Skeletal muscle tissue (tissue), 4 donors: ENCODE measurements around the gene MYH7. TPM values are rescaled to one million over a fixed set of nuclear protein-coding genes. Genes with fewer than 3 reads are reported as not detected.
"Not testable (repeated sequence)": the region's sequence is repeated elsewhere in the genome, so short reads cannot be mapped to it uniquely, and the experiment has no call there.

Experiments
- H3K27ac ChIP-seq: one replicate; pipeline ENCODE4 v1.7.0; 2013; ENCODE audit warnings: mild to moderate bottlenecking, low read depth, low read length, inconsistent platforms
- H3K27me3 ChIP-seq, 3 donors: one replicate each; pipeline ENCODE4 v1.7.0; 2013; ENCODE audit warnings: low read length in 3 of 3; ENCODE audit not compliant: control insufficient read depth in 3 of 3, insufficient read depth in 3 of 3
- H3K36me3 ChIP-seq, 3 donors: one replicate each; pipeline ENCODE4 v1.7.0; 2013; ENCODE audit warnings: low read length in 3 of 3; ENCODE audit not compliant: control insufficient read depth in 3 of 3, insufficient read depth in 3 of 3
- H3K4me1 ChIP-seq, 3 donors: one replicate each; pipeline ENCODE4 v1.7.0; 2013; ENCODE audit warnings: low read length in 3 of 3, mild to moderate bottlenecking in 3 of 3; ENCODE audit not compliant: control insufficient read depth in 3 of 3, insufficient read depth in 3 of 3
- H3K4me3 ChIP-seq, 3 donors: one replicate each; pipeline ENCODE4 v1.7.0; 2013; ENCODE audit warnings: low read length in 3 of 3
- H3K9ac ChIP-seq, 3 donors: one replicate each; pipeline ENCODE4 v1.7.0; 2013; ENCODE audit warnings: low read length in 3 of 3, mild to moderate bottlenecking in 3 of 3, moderate library complexity in 2 of 3, low read depth in 1 of 3
- H3K9me3 ChIP-seq, 3 donors: one replicate each; pipeline ENCODE4 v1.7.0; 2013; ENCODE audit warnings: low read length in 3 of 3; ENCODE audit not compliant: control insufficient read depth in 3 of 3
- total RNA-seq: library from RNA; depleted of rRNA; stranded (reverse); fragments of >200 nt; gene quantifications from one replicate; pipeline ENCODE4 v1.2.3, GENCODE V29; 2014
- donor health status: Osteomylitis.

The MYH7 gene
- total RNA-seq, 1 donor from 2014 or later, result 426 TPM

DNA sequence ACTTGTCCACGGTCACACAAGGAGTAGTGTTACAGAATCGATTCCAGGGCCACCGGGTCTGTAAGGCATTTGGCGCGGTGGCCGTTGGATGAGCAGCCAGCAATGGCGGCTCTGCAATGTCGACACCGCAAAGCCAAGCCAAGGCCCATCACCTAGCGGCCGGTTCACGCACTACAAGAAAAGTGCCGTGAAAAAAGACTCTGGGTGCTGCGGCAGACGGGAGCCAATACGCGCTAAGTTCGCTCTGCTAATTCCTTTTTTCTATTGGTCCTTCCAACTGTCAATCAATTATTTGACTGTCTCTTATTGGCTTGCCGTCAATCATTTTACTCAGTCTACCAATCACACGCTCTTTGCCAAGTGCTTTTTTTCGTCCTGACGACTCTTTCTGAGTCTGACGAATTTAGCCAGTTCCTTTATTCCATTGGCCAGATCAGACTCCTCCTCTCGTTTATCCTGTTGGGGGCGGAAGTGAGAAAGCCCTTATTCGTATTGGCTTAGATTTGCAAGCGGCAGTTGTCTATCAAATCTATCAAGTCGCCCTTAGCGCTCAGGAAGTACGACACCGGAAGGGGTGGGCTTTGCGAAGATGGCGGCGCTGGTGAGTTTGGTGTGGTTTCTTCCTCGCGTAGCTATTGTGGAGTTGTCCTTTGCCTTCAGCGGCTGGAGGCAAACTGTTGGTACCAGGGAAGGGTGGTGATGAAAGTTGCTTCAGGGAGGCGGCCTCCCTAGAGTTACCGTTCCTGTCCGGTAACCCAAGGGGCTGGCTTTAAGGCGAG, 33.9 kb upstream of the MYH7 start, which contains the start of gene NGDN:
NGDN (plus strand) TSS at position 577 of the 779 bp plus-strand sequence; CDS start at position 590, 13 bp downstream.
- H3K4me3 ChIP-seq, result peak within 1 kb of the TSS; percentile 91 to 100 (median 99)
- no peaks in the 10 kb centered on the region for H3K9me3 ChIP-seq
- H3K4me1 ChIP-seq, result peaks cover 5 to 10% (median 9%) of the 10 kb centered on the region in 3 donors
- H3K36me3 ChIP-seq, result peaks cover 11 to 24% (median 20%) of the 10 kb centered on the region in 3 donors
- peak within 1 kb of the TSS; percentile 86 to 98 (median 97) for H3K9ac ChIP-seq
- peak within 1 kb of the TSS; percentile 81 for H3K27ac ChIP-seq
- no peaks in the 10 kb centered on the region for H3K27me3 ChIP-seq

DNA sequence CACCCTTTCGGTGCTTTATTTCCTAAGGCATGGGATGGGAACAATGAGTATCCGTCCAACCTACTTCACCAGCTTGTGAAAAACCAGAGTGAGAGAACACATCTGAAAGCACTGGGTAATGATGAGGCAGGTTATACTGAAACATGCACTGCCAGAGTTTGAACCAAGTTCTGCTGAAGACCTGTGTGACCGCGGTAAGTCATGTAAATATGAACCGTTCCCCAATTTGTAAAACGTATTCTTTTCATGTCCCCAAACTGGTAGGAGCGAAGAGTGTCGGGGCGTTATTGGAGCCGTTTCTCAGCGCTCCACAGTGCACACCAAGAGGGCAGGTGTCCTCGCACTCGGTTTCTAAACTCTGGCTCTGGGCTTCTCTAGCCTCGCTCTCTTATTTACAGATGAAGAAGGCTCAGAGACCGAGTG, 33.3 kb upstream of the MYH7 start:
- Histone ChIP-seq H3K9me3 (no peaks in the 10 kb centered on the region), H3K9ac (peak overlapping the region; percentile 50 to 82 (median 68)), H3K4me1 (peaks cover 5 to 10% (median 9%) of the 10 kb centered on the region in 3 donors), H3K36me3 (peaks cover 8 to 17% (median 16%) of the 10 kb centered on the region in 3 donors), H3K4me3 (peak overlapping the region; percentile 61 to 82 (median 79)), H3K27ac (peak overlapping the region; percentile 81), H3K27me3 (no peaks in the 10 kb centered on the region)

DNA sequence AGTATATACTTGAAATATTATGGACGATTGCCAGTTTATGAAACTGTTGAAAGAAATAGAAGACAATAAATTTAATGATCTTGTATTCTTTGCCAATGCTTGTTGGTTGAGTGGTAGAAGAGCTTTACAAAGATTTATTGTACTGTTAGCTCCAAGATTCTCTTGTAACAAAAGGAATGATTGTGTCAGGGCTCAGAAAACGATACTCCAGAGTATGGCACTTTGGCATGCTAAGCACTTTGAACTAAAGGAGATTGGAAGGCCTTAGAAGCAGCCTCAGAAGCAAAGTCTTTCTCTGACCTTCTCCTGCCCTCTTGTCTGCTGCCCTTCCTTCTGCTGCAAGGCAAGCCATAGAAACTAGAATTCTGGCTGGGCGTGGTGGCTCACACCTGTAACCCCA, 29.8 kb upstream of the MYH7 start:
- Histone ChIP-seq H3K4me3 (no peak overlapping the region), H3K9me3 (no peaks in the 10 kb centered on the region), H3K27ac (no peak overlapping the region), H3K9ac (no peak overlapping the region), H3K36me3 (no peaks in the 10 kb centered on the region), H3K27me3 (no peaks in the 10 kb centered on the region), H3K4me1 (peaks cover 3 to 5% (median 5%) of the 10 kb centered on the region in 3 donors)

DNA sequence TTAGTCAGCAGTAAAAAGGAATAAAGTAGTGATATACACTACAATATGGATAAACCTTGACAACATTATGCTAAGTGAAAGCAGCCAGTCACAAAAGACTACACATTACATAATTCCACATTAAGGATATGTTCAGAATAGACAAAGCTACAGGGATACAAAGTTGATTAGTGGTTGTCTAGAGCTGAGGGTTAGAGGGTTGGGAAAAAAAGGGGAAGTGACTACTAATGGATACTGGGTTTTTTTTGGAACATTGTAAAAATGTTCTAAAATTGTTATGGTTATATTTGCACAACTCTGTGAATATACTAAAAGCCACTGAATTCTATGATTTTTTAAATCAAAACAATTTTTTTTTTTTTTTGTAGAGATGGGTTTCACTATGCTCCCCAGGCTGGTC, 29.2 kb upstream of the MYH7 start:
- H3K27me3 ChIP-seq, result no peaks in the 10 kb centered on the region
- no peak overlapping the region for H3K27ac ChIP-seq
- no peaks in the 10 kb centered on the region for H3K36me3 ChIP-seq
- H3K4me1 ChIP-seq, result peaks cover 0 to 2% (median 0%) of the 10 kb centered on the region in 3 donors
- H3K9ac ChIP-seq, result no peak overlapping the region
- no peak overlapping the region for H3K4me3 ChIP-seq
- H3K9me3 ChIP-seq, result no peaks in the 10 kb centered on the region

DNA sequence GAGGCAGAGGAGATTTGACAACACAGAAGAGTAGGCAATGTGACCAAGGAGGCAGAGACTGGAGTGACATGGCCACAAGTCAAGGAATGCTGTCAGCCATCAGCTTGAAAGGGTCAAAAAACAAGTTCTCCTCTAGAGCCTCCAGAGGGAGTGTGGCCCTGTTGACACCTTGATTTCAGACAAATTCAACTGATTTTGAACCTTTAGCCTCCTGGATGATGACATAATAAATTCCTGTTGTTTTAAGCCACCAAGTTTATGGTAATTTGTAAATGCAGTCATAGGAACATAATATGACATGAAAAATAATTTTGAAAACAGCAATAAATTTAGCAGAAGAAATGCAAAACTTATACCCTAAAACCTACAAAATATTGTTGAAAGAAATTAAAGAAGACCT, 25.5 kb upstream of the MYH7 start:
- H3K4me1 ChIP-seq, result no peaks in the 10 kb centered on the region
- no peak overlapping the region for H3K27ac ChIP-seq
- H3K4me3 ChIP-seq, result no peak overlapping the region
- H3K9ac ChIP-seq, result no peak overlapping the region
- no peaks in the 10 kb centered on the region for H3K9me3 ChIP-seq
- H3K27me3 ChIP-seq, result peaks cover 0 to 4% (median 0%) of the 10 kb centered on the region in 3 donors
- no peaks in the 10 kb centered on the region for H3K36me3 ChIP-seq

DNA sequence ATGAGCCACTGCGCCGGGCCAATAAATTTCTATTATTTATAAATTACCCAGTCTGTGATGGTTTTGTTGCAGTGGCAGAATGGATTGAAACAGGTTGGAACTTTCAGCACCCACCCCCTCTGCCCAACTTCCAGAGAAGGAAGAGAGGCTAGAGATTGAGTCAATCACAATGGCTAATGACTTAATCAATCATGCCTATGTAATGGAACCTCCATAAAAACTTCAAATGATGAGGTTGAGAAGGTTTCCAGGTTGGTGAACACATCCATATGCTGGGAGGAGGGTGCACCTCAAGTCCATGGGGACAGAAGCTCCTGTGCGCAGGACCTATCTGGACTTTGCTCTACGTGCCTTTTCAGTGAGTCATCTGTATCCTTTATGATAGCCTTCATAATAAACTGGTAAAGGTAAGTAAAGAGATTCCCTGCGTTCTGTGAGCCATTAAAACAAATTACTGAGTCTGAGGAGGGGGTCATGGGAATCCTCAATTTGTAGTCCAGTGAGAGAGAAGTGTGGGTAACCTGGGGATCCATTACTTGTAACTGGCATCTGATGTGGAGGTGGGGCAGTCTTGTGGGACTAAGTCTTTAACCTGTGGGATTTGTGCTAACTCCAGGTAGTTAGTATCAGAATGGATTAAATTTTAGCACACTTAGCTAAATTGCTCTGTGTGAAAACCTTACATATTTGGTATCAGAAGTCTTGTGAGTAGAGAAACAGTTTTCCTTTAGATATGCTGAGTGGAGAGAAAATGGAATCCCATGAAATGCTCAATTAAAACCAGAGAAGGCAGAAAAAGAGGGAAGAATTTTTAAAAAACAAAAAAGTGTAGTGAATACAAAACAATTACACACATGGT, 22.4 kb upstream of the MYH7 start:
- no peak overlapping the region for H3K4me3 ChIP-seq
- H3K4me1 ChIP-seq, result no peaks in the 10 kb centered on the region
- no peaks in the 10 kb centered on the region for H3K9me3 ChIP-seq
- H3K27me3 ChIP-seq, result peaks cover 0 to 4% (median 0%) of the 10 kb centered on the region in 3 donors
- H3K36me3 ChIP-seq, result no peaks in the 10 kb centered on the region
- H3K9ac ChIP-seq, result no peak overlapping the region
- no peak overlapping the region for H3K27ac ChIP-seq

DNA sequence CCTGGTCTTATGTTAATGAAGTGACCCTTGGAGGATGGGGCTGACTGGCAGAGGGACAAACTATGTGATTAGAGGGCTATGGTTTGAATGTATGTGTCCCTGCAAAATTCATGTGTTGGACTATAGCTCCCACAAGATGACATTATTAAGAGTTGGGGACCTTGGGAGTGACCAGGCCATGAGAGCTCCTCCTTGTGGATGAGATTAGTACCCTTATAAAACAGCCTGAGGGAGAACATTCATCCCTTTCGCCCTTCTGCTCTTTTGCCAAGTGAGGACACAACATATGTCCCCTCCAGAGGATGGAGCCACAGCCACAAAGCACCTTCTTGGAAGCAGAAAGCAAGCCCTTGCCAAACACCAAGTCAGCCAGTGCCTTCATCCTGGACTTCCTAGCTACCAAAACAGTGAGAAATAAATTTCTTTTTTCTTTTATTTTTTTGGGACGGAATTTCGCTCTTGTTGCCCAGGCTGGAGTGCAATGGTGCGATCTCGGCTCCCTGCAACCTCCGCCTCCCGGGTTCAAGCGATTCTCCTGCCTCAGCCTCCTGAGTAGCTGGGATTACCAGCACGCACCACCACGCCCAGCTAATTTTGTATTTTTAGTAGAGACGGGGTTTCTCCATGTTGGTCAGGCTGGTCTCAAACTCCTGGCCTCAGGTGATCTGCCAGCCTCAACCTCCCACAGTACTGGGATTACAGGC, 21.6 kb upstream of the MYH7 start:
- not testable (repeated sequence) for H3K36me3 ChIP-seq, H3K4me1 ChIP-seq, H3K9ac ChIP-seq, H3K4me3 ChIP-seq, H3K27me3 ChIP-seq, H3K27ac ChIP-seq, H3K9me3 ChIP-seq

DNA sequence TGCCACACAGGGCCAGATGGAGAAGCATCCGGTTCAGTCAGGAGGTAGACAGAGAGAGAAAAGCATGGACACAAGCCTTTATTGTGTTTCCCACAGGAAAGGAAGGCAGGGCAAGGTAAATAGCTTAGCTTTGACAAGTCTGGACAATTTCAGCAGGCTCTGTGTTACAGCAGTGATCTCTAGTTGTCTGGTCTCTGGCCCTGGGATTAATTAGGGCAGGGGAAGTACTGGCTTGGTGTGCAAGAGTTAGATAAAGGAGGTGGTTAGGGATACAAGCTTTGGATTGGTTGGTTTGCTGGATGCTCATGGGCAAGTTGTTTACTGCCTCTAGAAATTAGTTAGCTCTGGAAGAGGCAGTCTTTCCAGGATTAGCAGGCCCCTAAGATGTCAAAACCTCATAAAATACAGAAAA, 19.0 kb upstream of the MYH7 start:
- no peaks in the 10 kb centered on the region for H3K36me3 ChIP-seq
- H3K27me3 ChIP-seq, result peaks cover 0 to 4% (median 0%) of the 10 kb centered on the region in 3 donors
- H3K9me3 ChIP-seq, result no peaks in the 10 kb centered on the region
- H3K4me1 ChIP-seq, result no peaks in the 10 kb centered on the region
- H3K4me3 ChIP-seq, result no peak overlapping the region
- no peak overlapping the region for H3K9ac ChIP-seq
- H3K27ac ChIP-seq, result no peak overlapping the region

DNA sequence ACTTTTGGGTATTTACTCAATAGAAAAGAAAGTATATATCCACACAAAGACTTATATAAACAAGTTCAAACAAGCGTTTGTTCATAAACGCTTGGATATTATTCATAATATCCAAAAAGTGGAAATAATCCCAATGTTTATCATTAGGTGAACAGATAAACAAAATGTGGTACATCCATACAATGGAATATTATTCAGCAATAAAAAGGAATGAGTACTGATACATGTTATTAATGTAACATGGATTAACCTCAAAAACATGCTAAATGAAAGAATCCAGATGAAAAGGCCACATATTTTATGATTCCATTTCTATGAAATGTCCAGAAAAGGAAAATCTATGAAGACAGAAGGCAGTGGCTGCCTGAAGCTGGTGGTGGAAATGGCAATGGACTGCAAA, 16.8 kb upstream of the MYH7 start:
- no peak overlapping the region for H3K27ac ChIP-seq
- no peaks in the 10 kb centered on the region for H3K9me3 ChIP-seq
- no peaks in the 10 kb centered on the region for H3K4me1 ChIP-seq
- no peaks in the 10 kb centered on the region for H3K27me3 ChIP-seq
- H3K36me3 ChIP-seq, result no peaks in the 10 kb centered on the region
- H3K9ac ChIP-seq, result no peak overlapping the region
- H3K4me3 ChIP-seq, result no peak overlapping the region
